LNCaP clone FGC (cell line): ENCODE measurements around the gene SMG1.

Experiments used
- DNase-seq: peaks from one replicate; pipeline ENCODE4 v3.0.0-alpha.2; 2011; ENCODE audit warnings: low read depth
- H3K4me3 ChIP-seq: 2 replicates; pipeline ENCODE4 v1.5.1; 2011; ENCODE audit warnings: mild to moderate bottlenecking, low read depth, low read length, control low read depth
- TF ChIP-seq, protein P1 (sequence below): IDR thresholded peaks from 2 replicates; pipeline ENCODE4 v1.5.1; 2012; ENCODE audit warnings: mild to moderate bottlenecking; ENCODE audit not compliant: control insufficient read depth, insufficient read depth; ENCODE audit errors: extremely low read depth

SMG1 gene

DNA sequence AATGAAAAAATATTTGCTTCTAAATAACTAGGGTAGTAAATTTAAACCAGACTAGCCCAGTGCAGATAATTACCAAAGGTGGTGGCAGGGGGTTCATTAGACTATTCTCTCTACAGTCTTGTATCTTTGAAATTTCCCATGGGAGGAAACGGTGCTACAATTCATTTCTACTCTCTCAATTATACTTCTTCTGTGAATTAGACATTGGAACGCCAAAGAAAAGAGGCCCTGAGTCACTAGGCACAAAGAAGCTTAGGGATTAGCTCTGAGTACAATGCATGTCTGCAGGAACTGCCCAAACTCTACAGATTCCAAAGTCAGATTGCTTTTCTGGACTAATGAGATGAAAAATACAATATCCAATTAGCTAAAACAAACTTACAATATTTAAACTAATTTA lies 94.2 kb downstream of the SMG1 start:
- H3K4me3 ChIP-seq, result no peak overlapping the region
- TF ChIP-seq, protein P1, sequence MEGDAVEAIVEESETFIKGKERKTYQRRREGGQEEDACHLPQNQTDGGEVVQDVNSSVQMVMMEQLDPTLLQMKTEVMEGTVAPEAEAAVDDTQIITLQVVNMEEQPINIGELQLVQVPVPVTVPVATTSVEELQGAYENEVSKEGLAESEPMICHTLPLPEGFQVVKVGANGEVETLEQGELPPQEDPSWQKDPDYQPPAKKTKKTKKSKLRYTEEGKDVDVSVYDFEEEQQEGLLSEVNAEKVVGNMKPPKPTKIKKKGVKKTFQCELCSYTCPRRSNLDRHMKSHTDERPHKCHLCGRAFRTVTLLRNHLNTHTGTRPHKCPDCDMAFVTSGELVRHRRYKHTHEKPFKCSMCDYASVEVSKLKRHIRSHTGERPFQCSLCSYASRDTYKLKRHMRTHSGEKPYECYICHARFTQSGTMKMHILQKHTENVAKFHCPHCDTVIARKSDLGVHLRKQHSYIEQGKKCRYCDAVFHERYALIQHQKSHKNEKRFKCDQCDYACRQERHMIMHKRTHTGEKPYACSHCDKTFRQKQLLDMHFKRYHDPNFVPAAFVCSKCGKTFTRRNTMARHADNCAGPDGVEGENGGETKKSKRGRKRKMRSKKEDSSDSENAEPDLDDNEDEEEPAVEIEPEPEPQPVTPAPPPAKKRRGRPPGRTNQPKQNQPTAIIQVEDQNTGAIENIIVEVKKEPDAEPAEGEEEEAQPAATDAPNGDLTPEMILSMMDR, result no peak
- no peak for DNase-seq

GRCh38 chr16:18829251-18829650 lies 97.0 kb downstream of the SMG1 start:
- TF ChIP-seq, protein P1, result no peak

DNA sequence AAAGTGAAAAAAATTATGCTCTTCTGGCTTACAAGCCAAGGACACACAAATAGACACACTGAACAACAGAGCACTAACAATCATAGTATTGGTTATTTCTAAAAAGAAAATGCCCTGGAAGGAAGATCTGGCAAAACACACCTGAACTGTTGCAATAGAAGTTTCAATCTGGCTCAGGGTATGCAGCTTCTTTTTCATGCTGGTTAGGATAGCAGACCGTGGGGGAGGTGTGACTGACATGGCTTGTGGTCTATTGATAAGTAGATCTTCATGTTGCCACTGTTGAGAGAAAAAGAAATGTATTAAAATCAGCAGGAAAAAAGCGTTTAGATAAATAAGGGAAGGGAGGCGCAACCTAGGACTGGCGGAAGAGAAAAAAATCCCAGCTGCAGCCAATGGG lies 98.3 kb downstream of the SMG1 start:
- no peak for DNase-seq
- TF ChIP-seq, protein P1, result no peak
- H3K4me3 ChIP-seq, result no peak overlapping the region

More at GRCh38 chr16:18829251-18829650, 97.0 kb downstream of the SMG1 start:
- H3K4me3 ChIP-seq, result no peak overlapping the region
- DNase-seq, result no peak

- no peak overlapping the region for H3K4me3 ChIP-seq
- TF ChIP-seq, protein P1, result no peak
- DNase-seq, result no peak
These were observed 109.9 kb downstream of the SMG1 start for GRCh38 chr16:18816286-18816685.

DNA sequence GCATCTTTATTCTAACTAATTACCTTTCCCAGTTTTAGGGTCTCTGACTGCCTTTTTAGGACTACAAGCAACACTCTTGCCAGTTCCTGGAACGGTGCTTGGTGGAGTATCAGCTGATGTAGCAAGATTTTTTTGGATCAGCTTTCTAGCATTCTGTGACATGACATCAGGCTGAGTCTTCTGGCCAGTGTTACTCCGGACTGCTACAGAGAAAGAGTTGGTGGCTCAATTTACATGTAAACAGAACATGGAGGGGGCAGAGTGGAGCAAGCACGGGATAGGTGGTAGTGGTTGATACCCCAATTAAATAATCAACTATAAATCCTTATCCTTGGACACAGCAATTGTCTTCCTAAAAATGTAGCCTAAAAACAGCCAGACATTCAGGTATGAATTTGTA lies 114.3 kb downstream of the SMG1 start:
- no peak overlapping the region for H3K4me3 ChIP-seq
- DNase-seq, result no peak
- TF ChIP-seq, protein P1, result no peak

- TF ChIP-seq, protein P1, result no peak
- DNase-seq, result no peak
- no peak overlapping the region for H3K4me3 ChIP-seq
These were observed 117.0 kb downstream of the SMG1 start for GRCh38 chr16:18809165-18809564.

- H3K4me3 ChIP-seq, result no peak overlapping the region
- TF ChIP-seq, protein P1, result no peak
- DNase-seq, result no peak
These were observed 120.9 kb downstream of the SMG1 start for GRCh38 chr16:18805257-18805773.
